GM19395 (cell line): ENCODE results near the gene PPFIBP2.
"Not testable (repeated sequence)": the region's sequence is repeated elsewhere in the genome, so short reads cannot be mapped to it uniquely, and the experiment has no call there.

ENCODE experiments used
- ATAC-seq: cut with Tn5 transposase; IDR thresholded peaks from one replicate; pipeline ENCODE4 v1.9.1; 2021; ENCODE audit warnings: mild to moderate bottlenecking, moderate library complexity; ENCODE audit not compliant: unreplicated experiment

PPFIBP2 gene

DNA sequence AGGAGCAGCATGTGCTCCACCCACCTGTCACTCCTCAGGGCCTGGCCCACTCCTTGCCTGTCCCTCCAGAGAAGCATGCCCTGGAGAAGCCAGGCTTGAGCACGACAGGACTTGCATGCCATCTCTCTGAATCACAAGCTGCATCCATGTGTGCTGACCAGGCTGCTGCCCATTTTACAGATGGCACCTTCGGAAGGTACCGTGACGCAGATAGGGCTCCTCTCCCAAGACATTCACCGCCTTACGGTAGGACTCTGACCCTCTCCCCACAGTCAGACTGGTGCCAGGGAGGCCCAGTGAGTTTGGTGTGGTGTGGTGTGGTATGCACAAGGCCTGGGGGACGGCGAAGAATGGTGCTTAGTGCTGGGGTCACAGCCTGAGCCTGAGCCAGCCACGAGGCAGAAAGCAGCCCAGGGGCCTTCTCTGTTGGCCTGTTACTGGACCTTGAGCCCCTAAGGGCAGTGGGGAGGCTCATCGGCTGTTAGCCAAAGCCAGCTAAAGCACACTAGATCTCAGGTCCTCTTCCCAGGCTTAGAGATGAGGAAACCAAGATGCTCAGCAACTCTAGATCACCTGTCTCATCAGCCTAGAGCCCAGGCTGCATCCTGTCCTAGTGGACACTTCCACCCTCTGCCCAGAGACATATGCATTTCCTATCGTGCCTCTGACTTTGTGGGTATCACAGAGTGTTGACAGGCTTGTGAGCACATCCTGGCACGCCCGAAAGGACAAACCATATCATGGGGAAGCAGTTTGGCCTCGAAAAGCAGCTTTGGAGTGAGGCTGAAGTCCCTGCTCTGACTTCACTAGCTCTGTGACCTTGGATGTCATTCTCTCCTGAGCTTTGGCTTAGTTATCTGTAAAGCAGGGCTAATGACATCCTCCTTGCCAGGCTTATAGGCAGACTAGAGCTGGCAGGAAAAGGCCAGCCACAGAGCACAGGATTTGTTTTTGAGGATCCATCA lies 141.7 kb downstream of the PPFIBP2 start:
- ATAC-seq: no peak

DNA sequence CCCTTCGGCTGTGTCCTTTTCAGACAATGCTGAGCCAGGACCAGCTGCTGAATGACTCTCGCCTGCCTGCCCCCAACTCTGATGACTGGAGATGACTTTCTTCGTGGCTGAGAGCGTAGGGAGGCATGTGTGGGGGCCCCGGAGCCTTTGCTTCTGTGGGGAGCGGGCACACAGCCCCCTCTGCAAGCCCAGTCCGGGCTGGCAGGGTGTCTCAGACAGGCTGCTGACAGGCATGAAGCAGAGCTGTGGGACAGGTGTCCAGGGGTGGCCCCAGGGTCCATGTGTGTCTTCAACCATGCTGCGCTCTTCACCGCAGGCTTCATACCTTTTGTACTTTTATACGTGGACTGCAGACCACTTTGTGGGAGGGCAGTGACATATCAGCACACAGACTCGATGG lies 142.9 kb downstream of the PPFIBP2 start:
- no peak for ATAC-seq

- no peak for ATAC-seq
Observed at GRCh38 chr11:7657306-7658025, 143.7 kb downstream of the PPFIBP2 start.

DNA sequence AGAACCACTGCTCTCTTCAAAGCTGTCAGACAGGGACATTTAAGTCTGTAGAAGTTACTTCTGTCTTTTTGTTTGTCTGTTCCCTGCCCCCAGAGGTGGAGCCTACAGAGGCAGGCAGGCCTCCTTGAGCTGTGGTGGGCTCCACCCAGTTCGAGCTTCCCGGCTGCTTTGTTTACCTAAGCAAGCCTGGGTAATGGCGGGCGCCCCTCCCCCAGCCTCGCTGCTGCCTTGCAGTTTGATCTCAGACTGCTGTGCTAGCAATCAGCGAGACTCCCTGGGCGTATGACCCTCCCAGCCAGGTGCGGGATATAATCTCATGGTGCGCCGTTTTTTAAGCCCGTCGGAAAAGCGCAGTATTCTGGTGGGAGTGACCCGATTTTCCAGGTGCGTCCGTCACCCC lies 149.7 kb downstream of the PPFIBP2 start:
- not testable (repeated sequence) for ATAC-seq

GRCh38 chr11:7664867-7665266 lies 151.1 kb downstream of the PPFIBP2 start:
- ATAC-seq: no peak

DNA sequence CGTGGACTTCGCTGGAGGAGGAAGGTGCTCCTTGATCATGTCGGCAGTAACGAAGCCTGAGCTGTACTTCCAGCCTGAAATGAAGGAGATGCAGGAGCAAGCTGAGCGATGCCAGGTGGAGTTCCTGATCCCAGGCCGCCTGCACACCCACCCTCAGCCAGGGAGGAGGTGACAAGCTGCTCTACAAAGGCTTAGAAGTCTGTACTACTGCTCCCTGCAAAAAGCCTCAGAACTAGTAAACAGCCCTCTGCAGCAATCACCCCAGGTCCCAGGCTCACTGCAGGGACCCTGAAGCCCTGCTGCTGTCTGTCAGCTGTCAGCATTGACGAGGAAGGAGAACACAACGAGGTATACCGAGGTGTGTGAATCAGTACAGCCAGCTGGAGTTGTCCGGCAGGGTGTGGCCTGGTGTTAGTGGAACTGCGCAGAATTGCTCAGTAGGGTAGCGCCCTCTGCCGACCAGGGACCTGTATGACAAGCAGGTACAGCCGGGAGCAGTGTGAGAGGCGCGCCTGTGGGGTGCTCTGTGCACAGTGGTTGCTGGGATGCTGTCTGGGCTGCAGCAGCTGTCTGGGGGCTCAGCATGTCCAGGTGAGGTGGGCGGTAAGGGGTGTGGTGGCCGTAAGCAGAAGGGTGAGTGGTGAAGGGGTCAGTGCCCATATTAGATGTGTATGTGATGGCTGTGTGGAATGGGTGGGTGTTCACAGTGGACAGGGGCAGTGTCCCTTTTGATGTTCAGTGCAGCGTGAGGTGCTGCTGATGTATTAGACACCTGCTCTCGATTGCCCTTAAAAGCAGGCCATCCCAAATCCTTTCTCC lies 151.9 kb downstream of the PPFIBP2 start:
- ATAC-seq: peak; percentile 98

GRCh38 chr11:7666292-7666866 lies 152.6 kb downstream of the PPFIBP2 start:
- ATAC-seq: no peak

DNA sequence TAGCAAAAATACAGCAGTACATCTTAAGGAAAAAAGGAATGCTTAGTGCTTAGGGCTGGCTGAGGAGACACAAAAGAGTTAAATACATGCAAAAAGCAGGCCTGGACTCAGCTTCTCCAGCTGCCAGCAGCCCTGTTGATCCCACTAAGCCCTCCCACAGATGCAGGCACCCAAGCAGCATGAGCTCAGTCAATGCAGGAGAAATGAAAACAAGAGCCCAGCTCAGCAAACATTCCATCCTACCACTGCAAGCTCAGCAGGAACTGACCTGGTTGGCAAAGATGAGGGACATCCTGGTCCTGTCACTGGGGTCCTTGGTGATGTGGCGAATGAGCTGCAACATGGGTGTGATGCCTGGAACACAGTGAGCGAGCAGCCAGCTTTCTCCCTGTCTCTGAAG lies 153.7 kb downstream of the PPFIBP2 start:
- ATAC-seq: no peak

- no peak for ATAC-seq
Observed at GRCh38 chr11:7668464-7668863, 154.7 kb downstream of the PPFIBP2 start.

GRCh38 chr11:7668911-7669310 lies 155.1 kb downstream of the PPFIBP2 start:
- ATAC-seq: no peak

DNA sequence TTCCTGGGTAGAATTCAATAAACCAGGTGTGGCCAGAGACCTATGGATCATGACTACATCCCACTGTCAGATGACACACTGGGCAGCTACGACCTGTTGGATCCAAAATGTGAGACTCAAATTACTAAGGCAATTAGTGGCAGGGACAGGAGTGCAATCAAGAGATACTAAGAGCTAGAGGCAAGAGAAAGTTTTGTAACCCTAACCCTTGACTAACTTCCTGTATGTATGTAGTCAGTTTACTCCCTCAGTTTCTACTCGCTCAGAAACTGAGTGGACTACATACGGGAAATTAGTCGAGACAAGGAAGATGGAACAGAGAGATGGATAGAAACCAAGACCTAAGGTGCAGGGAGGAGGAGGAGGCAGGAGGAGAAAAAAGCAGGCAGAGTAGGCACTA lies 156.8 kb downstream of the PPFIBP2 start:
- ATAC-seq: no peak

- ATAC-seq: peak; percentile 56
Observed at GRCh38 chr11:7671347-7672215, 157.8 kb downstream of the PPFIBP2 start.

GRCh38 chr11:7672276-7672959 lies 158.6 kb downstream of the PPFIBP2 start:
- ATAC-seq: peak; percentile 8

GRCh38 chr11:7672960-7673723 lies 159.3 kb downstream of the PPFIBP2 start, which contains the start of gene CYB5R2:
Gene CYB5R2 (minus strand): TSS chr11:7673500. CDS start chr11:7672825, 675 bp downstream.
- ATAC-seq: peak; percentile 37

DNA sequence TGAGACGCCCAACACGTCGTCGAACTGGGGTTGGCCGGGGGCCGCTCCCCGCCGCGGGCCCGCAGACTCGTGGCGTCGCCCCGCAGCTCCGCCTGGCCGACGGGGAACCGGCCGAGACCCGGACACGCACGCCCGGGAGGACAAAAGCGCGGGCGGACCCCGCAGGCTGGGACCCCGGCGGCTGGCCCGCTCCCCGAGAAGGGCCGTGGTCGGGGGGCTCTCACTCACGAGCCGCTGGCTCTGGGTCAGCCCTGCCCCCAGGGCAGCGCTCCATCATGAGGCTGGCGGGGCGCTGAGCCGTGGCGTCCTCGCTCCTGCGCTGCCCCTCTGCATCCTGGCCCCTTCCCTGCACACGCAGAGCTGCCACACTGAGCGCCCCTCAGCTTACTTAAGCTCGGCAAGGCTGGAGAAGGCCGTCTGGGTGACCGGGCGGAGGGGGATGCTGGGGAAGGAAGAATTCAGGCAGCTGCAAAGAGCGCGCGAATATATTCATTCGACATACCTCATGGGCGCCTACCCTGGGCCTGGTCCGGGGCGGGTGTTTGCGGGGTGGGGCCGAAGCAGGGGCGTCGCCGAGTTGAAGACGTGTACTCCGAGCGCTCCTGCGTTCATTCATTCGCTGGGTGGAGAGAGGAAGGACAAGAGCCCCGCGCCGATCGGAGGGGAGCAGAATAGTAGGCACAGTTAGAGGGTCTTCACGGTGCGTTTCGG lies 160.1 kb downstream of the PPFIBP2 start:
- peak; percentile 23 for ATAC-seq

DNA sequence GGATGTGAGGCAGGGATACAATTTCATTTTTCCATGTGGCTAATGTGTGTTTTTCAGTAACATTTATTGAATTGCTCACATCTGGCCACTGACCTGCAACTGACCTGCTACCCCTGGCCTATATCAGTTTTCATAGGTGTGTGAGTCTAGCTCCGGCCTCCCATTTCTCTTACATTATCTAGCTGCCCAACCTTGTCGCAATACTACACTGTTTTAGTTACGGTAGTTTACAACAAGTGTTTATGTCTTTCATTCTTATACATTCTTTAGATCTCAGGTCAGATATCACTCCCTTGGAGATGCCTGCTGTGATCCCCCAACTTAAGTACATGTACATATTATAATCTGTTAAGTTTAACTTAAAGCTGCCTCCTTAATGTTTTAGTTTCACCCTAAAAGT lies 161.8 kb downstream of the PPFIBP2 start:
- ATAC-seq: no peak

DNA sequence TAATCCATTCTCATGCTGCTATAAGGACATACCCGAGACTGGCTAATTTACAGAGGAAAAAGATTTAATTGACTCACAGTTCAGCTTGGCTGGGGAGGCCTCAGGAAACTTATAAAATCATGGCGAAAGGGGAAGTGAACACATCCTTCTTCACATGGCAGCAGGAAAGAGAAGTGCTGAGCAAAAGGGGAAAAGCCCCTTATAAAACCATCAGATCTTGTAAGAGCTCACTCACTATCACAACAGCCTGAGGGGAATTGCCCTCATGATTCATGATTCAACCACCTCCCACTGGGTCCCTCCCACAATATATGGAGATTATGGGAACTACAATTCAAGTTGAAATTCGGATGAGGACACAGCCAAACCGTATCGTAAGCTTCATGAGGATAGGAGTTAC lies 163.3 kb downstream of the PPFIBP2 start:
- ATAC-seq: no peak

- ATAC-seq: no peak
Observed at GRCh38 chr11:7677796-7678201, 164.0 kb downstream of the PPFIBP2 start.
